ENCODE data around the gene DDI1.
"Not testable (repeated sequence)": the region's sequence is repeated elsewhere in the genome, so short reads cannot be mapped to it uniquely, and the experiment has no call there.

DDI1 gene

DNA sequence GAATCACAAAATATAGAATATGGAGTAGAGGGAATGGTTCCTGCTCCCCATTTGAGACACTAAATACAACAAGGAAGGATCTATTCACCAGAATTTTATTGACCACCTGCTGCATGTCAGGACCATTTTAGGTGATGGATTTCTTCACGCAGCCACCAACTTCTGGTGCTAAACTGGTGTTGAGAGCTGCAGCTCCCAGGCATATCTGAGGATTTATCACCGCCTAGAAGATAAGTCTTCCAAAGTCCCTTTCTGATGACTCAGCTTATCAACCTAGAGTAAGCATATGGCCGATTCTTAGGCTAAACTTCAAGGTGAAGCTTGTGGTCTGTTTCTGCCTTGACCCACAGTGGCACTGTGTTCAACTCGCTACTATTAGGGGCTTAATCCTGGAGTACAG is 6.7 kb downstream of the DDI1 start:
- DNase-seq = no peak

GRCh38 chr11:104043678-104044239 is 7.3 kb downstream of the DDI1 start:
- no peak for DNase-seq

GRCh38 chr11:104046331-104046730 is 9.9 kb downstream of the DDI1 start:
- no peak for DNase-seq

- not testable (repeated sequence) for DNase-seq
These were observed 10.4 kb downstream of the DDI1 start for GRCh38 chr11:104046858-104047257.

DNA sequence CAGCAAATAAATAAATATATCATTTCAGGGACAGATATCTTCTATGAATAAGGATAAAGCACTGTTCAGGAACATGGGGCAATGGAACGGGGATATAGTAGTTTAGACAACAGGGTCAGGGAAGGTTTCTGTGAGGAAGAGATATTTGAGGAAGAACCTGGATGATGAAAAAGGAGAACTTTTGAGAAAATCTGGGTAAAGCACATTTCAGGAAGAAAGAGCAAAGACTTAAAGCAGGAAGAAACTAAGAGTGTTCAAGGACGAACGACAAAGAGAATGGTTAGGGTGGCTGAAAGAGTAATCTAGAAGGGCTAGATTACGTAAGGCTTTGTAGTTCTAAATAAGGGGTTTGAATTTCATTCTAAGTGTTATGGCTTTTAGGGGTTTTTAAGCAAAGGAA is 12.7 kb downstream of the DDI1 start:
- no peak for DNase-seq

DNA sequence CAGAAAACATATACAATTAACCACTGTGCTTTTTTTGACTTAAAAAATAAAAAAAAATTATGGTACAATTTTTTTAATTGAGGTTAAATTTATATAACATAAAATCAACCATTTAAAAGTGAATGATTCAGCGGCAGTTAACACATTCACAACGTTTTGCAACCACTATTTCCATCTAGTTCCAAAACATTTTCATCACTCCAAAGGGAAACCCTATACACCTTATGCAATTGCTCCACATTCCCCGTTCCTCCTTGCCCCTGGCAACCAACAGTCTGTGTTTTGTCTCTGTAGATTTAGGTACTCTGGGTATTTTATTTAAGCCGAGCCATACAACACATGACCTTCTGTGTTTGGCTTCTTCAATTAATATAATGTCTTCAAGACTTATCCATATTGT is 15.3 kb downstream of the DDI1 start:
- no peak for DNase-seq

DNA sequence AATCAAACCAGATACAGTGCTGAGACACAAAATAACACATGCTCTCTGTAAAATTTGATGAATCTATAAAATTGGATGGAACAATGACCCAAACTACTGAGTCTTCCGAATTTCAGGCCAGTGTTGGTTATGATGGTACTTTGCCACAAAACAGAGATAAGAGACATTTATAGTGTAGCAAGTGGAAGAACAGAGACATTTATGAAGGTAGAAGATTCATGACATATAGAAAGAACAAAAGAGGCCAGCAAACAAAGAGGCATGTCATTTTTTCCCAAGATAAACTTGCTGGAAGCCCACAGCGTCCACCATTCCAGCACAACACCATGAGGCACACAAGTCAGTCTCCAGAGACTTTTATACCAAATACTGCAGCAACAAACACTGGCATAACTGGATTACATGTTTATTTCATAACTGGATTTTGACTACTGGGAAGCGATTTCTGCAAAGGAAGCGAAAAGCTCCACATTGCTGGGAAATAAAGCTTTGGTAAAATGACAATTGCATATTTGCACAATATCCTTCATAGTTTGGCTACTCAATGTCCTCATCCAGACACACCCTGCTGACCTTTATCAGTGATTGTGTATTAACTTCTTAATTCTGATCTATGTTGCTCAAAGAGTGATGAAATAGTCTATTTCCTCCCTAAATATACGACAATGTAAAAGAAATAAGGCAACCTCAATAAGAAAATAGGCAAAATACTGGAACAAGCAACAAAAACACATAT is 17.5 kb downstream of the DDI1 start:
- no peak for DNase-seq

GRCh38 chr11:104054911-104055529 is 18.6 kb downstream of the DDI1 start:
- DNase-seq = no peak

DNA sequence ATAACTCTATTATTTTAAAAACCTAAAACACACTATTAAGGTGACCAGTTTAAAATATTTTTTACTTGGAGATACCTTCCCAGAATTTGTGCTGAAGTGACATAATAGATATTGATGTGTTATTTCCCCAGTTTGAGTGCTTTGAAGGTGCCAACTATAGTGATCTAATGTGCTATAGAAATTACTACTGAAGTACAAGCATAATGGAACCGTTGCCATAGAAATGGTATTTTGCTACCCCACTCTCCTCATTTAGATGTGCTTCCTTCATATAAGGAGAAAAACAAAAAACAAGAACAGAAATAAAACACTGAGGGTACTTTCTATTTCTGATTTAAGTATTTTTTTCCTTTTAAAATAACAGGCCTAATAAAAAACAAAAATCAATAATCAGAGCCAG is 19.2 kb downstream of the DDI1 start:
- no peak for DNase-seq

GRCh38 chr11:104057908-104058307 is 21.5 kb downstream of the DDI1 start:
- DNase-seq = no peak

DNA sequence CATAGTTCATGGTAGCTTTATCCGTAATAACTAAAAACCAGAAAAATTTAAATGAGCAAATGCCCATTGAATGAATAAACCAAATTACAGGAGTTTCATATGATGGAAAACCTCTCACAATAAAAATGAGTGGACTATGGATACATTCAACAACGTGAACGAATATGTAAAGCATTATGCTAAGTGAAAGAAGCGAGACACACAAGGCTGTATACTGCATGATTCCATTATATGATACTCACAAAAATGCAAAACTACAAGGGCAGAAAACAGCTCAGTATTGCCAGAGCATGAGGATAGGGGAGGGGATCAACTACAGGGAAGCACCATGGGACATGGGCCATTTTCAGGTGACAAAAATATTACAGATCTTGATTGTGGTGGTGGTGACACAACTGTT is 22.2 kb downstream of the DDI1 start:
- DNase-seq = no peak

DNA sequence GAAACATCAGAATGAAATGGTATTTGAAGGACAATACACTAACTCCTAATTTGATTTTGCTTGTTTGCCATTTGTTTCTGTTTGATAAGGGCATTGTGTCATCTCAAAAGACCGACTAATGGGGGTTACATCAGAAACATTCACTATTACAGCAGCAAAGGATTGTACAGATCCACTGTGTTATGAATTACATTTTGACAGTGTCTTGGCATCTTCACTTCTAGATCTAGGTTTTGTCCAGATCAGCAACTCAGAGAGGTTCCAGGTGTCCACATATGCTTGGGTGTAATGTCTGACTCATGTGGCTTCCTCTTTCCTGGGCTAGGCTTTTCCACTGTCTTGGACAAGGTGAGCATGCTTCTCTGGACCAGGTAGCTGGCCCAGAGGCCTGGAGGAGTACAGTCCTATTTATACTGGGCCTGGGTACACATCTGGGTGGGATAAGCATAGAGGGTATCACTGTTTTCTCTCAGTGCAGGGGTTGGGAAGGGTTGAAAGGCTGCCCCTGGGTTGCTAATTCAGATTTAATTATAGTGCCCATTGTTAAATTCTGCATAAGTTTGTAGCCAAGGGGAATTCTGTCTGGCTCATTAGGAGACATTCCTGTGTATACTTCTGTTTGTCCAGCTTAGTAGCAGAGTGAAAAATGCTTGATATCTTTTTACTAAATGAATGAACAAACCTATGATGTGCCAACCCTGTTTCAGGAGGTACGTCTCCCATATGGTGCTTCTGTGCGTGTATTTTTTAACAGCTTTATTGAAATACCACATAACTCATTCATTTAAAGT is 23.8 kb downstream of the DDI1 start:
- no peak for DNase-seq

DNA sequence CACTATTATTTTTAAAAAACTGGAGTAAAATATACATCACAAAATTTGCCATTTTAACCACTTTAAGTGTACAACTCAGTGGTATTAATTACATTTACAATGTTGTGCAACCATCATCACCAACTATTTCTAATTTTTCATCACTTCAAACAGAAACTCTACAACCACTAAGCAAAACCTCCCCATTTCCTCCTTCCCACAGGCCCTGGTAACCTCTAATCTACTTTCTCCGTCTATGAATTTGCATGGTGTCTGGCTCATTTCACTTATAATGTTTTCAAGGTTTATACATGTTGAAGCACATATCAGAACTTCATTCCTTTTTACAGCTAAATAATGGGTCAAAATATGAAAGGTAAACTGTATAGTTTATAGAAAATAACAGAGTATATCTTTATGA is 24.4 kb downstream of the DDI1 start:
- no peak for DNase-seq

DNA sequence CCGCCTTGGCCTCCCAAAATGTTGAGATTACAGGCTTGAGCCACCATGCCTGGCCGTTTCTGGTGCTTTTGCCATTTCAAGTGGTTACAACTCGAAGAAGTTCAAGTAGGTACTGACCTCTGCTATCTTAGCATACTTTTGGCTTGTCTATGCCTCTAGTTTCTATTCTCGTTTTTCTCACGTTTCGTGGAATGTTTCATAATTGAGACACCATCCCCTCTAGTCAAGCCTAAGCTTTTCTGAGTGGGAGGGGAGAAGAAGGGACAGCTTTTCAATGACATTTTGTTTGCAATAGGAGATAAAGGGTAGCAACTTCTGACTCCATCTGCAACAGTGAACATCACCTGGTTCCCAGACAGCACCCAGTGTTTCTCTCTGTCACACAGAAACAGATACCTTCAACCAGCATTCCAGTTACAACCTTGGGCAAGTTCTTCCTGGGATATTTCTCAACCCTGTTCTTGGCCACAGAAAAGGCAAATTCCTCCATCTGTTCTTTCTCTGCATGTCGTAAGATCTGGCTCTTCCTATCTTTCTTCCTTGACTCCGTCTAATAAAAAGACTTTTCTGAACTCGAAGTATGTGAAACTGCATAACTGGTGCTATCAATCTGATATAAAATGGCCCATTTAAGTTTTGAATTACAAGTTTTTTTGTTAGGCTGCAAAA is 25.5 kb downstream of the DDI1 start:
- no peak for DNase-seq

DNA sequence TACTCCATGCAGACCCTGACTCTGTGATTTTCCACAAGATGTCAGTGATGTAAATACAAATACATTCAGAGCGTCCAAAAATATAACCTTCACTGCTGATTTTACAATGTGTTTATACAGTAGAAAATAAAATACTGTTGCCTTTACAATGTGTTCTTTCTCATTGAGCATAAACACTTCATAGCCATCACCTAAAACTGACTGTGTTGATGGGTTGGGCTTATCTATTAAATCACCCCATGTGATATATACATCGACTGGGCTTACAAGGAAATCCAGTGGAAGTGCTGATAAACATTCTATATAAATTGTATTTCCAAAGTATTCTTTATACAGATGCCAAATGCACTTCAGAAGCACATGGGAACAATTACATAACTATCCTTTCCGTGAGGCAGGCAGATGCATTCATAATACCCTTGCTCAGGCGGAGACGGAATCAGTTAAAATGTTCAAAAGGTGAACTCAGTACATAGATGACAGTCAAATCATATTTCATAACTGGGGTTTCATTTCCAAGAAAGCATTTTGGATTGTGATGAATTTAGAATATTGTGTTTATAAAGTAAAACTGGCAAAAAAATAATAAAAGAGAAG is 27.7 kb downstream of the DDI1 start:
- no peak for DNase-seq

DNA sequence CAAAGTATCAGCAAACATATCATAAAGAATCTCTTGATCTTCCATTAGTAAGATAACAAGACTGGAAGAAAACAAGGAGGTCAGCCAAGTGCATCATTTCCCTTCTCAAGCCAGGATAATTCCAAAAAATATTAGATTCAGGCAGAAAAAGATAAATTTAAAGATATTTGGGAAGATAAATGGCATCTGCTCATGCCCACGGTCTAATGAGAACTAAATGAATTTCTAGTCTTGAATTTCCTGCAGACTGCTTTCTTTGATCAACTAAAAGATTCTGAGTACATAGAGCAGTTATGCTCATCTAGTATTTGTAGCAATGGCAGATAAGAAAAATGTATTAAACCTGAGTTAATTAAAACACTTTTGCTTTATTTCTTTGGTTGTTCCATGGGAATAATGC is 31.1 kb downstream of the DDI1 start:
- DNase-seq = no peak

GRCh38 chr11:104073950-104074705 is 37.7 kb downstream of the DDI1 start:
- no peak for DNase-seq

DNA sequence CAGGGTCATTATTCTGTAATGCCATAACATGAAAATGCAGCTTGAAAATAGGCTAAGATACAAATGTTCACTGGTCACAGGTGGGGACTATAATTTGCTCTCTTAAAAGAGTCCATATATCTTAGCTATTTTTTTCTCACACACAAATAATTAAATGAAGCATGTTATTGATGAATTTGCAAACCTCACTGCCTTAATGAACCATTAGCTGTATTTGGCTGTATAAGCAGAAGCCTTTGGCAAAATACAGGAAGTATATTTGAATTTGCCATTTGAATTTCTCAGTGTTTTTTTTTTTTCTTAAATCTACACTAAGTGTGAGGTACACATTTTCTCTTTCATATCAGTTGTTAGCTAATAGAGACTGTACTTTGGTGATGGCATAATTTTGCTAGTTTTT is 38.7 kb downstream of the DDI1 start:
- no peak for DNase-seq

DNA sequence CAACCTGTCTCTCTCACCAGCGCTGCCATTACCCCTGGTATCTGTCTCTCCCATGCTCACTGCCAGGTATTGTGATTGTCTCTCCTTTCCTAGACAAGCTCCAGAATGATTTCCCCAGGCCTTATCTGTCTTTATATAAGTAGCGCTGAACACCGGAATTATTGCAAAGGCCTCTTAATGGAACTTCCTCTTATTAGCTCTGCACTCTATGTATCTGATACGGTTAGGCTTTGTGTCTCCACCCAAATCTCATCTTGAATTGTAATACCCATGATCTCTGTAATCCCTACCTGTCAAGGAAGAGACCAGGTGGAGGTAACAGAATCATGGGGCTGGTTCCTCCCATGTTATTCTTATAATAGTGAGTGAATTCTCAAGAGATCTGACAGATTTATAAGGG is 39.3 kb downstream of the DDI1 start:
- DNase-seq = no peak

DNA sequence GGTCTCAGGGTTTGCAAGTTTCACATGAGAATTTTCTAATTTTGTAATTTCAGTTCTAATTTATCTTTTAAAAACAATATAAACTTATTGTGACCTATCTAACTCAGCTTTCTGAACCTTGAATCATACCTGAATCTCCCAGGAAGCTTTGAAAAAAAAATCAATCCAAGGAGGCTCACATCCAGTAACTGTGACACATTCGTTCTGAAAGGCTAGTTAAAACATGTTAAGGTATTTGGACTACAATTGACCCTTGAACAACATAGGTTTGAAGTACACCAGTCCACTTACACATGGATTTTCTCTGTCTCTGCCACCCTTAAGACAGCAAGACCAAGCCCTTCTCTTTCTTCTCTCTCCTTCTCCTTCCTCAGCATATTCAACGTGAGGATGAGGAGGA is 40.0 kb downstream of the DDI1 start:
- no peak for DNase-seq

DNA sequence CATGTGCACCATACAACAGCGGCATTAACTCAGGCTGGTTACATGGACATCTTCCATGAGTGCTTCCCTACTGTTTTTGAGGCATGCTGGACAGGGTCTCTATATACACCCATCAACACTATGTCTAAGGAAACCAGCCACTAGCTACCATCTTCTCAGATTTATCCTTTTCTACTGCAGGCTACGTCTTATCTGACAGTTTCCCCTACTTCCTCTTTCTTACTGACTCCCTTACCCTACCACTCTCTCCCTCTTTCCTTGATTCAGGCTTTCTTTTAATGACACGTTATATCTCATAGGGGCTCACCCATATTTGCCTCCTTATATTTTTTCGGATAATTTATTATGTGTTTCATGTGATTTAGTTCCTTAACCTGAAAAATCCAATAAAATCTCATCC is 41.8 kb downstream of the DDI1 start:
- DNase-seq = no peak

DNA sequence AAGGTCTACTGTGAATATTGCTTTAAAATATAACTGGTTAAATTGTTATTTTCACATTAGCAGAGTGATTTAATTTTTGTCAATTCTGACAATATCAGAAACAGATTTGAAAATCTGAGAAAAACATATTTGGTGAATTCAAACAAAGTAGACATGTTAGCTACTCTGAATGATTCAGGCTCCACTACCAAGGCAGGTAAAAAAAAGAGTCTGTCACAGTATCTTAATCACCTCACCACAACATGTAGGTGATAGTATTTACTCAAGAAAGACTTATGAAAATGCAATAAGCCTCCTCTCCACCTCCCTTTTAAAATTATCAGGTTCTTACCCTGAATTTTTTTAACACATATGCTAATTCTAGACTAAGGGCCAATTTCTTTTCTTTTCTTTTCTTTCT is 42.6 kb downstream of the DDI1 start:
- no peak for DNase-seq
